ENCODE data around the gene TP53INP2. TPM values are rescaled to one million over a fixed set of nuclear protein-coding genes. Genes with fewer than 3 reads are reported as not detected.
A peak's percentile ranks its signal among the peaks of the same experiment; 100 is the strongest.

The TP53INP2 gene
- total and polyA plus RNA-seq, 2 of the 8 experiments (the other 6 are each of a cell fraction or from before 2014, with no cell fraction given): 2.4 to 4.8 TPM

DNA sequence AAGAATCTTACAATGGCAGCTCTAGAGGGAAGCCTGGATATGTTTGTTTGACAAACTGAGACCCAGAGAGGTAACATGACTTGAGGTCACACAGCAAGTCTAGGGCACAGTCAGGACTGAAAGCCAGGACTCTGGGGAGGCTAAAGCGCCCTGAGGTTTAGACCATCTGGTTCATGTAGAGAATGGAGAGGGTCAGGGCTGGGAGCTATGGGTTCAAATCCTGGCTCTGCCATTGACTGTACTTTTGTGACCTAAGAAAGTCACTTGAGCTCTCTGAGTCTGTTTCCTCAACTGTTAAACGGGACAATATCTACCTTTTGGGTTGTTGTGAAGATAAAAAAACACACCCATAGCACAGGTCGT lies 1.1 kb upstream of the TP53INP2 start:
- H3K36me3 ChIP-seq (ENCODE audit: control insufficient read depth in 2 of 4, insufficient read depth in 4 of 4, low read length in 3 of 4): no peaks in the 10 kb centered on the region
- no peak overlapping the region; a peak in 1 of 7 replicates for H3K9ac ChIP-seq (replicated peaks in 1 of 4; ENCODE audit: extremely low read depth in 1 of 4, low read depth in 3 of 4, low read length in 3 of 4)
- H3K4me1 ChIP-seq (replicated peaks in 1 of 4; ENCODE audit: control insufficient read depth in 3 of 4, insufficient read depth in 4 of 4, low read length in 3 of 4): peaks cover 0 to 9% (median 5%) of the 10 kb centered on the region in 4 experiments; a peak in 4 of 7 replicates
- H3K14ac ChIP-seq (ENCODE audit: insufficient read length): no peak overlapping the region
- WGBS, 2 experiments (ENCODE audit: extremely low coverage in 1 of 2, insufficient coverage in 1 of 2, insufficient read length in 1 of 2, insufficient replicate concordance in 2 of 2, low coverage in 1 of 2, low lambda C conversion rate in 2 of 2, missing lambda C conversion rate in 1 of 2): 63% methylated on average over 3 of the region's 3 CpGs; no CpG with 5 or more reads in 1 of the 2 experiments
- no peaks in the 10 kb centered on the region for H3K79me2 ChIP-seq (ENCODE audit: control insufficient read depth in 1 of 2, insufficient read depth in 2 of 2, low read length in 2 of 2)
- H2BK120ac ChIP-seq (replicated peaks; ENCODE audit: low read depth, low read length): no peak overlapping the region
- no peak overlapping the region for H4K5ac ChIP-seq (ENCODE audit: insufficient read length, low read depth, low read length)
- DNase-seq (ENCODE audit: low read depth in 1 of 2, low spot score in 2 of 2) (no peak), FAIRE-seq (no peak)
- H2BK15ac ChIP-seq (ENCODE audit: low read length): no peak overlapping the region
- TF ChIP-seq JUN (IDR thresholded peaks at IDR 0.05; ENCODE audit: low read depth, low read length) (no peak), POU5F1 (IDR thresholded peaks at IDR 0.05; ENCODE audit: low read depth, low read length) (no peak), ASH2L (IDR thresholded peaks at IDR 0.05; ENCODE audit: low read length) (no peak), TAF7 (optimal IDR thresholded peaks at IDR 0.05; ENCODE audit: borderline replicate concordance, low read depth, low read length) (no peak), PHF8 (conservative IDR thresholded peaks at IDR 0.05; ENCODE audit: low read depth, low read length) (no peak), GABPA (IDR thresholded peaks at IDR 0.05; ENCODE audit: borderline replicate concordance, insufficient read depth, low read length) (no peak), E2F6 (IDR thresholded peaks at IDR 0.05) (no peak), SP2 (IDR thresholded peaks at IDR 0.05; ENCODE audit: low read length) (no peak), FOSL1 (IDR thresholded peaks at IDR 0.05; ENCODE audit: insufficient read depth, low read depth, low read length) (no peak), RNF2 (IDR thresholded peaks at IDR 0.05; ENCODE audit: borderline replicate concordance, low read depth, low read length, missing control alignments, poor library complexity, severe bottlenecking) (no peak)
- no peak overlapping the region for H2BK20ac ChIP-seq (ENCODE audit: low read length)
- H3K9me3 ChIP-seq (ENCODE audit: insufficient read depth in 2 of 2, low read depth in 1 of 2, low read length in 1 of 2): no peaks in the 10 kb centered on the region
- no peak overlapping the region for H3K56ac ChIP-seq (replicated peaks; ENCODE audit: insufficient read length, low read depth, low read length)
- peaks cover 0 to 13% (median 12%) of the 10 kb centered on the region in 4 experiments; a peak in 6 of 7 replicates for H3K27me3 ChIP-seq (replicated peaks in 1 of 4; ENCODE audit: control insufficient read depth in 3 of 4, extremely low read depth in 1 of 4, insufficient read depth in 3 of 4, low read length in 3 of 4)
- H3K4me3 ChIP-seq (ENCODE audit: extremely low read depth in 1 of 4, insufficient read depth in 2 of 4, low read depth in 3 of 4, low read length in 4 of 4): peak overlapping the region; percentile 75 to 90 (median 82); a peak in 6 of 8 replicates
- ChIA-PET CTCF (ENCODE audit: partially characterized antibody) (interaction anchor here (0.6 to 1.2 kb wide), 7 partner anchors 12 to 391 kb away, joined by 3 to 4 read pairs (median 3); no protein-coding TSS in a partner anchor), POLR2A (ENCODE audit: partially characterized antibody) (interaction anchor here (1.2 to 1.7 kb wide), 4 partner anchors 26 to 401 kb away, joined by 3 to 8 read pairs (median 4); partner anchors contain the start of gene PIGU)
- no peaks in the 10 kb centered on the region for H3K79me1 ChIP-seq (ENCODE audit: low read depth, low read length)
- H3K23me2 ChIP-seq (ENCODE audit: low read depth, low read length): peaks cover 3% of the 10 kb centered on the region; the same call in 1 of the 2 replicates
- H4K20me1 ChIP-seq (replicated peaks in 1 of 2; ENCODE audit: control insufficient read depth in 1 of 2, insufficient read depth in 2 of 2, low read length in 2 of 2): peaks cover 0 to 2% of the 10 kb centered on the region in 2 experiments
- H2AK5ac ChIP-seq (ENCODE audit: low read depth, low read length): no peak overlapping the region
- no peak overlapping the region for H3K4ac ChIP-seq (replicated peaks; ENCODE audit: insufficient read length, low read depth, low read length)
- H3K4me2 ChIP-seq (ENCODE audit: insufficient read depth in 1 of 2, low read depth in 2 of 2, low read length in 2 of 2): peak overlapping the region; percentile 96 to 100; a peak in 3 of 4 replicates
- no peak overlapping the region for H3K27ac ChIP-seq (ENCODE audit: low read depth, low read length)
- H2BK5ac ChIP-seq (ENCODE audit: low read depth, low read length): no peak overlapping the region
- H4K8ac ChIP-seq (ENCODE audit: extremely low read depth, insufficient read depth, low read length): no peak overlapping the region; the same call in 1 of the 2 replicates
- H3K23ac ChIP-seq (ENCODE audit: insufficient read length): no peak overlapping the region
- H2AFZ ChIP-seq (ENCODE audit: low read length): no peak overlapping the region
- H3K18ac ChIP-seq (ENCODE audit: extremely low read depth, low read length): peak overlapping the region; percentile 24; the same call in 1 of the 2 replicates
- H4K91ac ChIP-seq (replicated peaks; ENCODE audit: insufficient read length, low read length): no peak overlapping the region
- H2BK12ac ChIP-seq (ENCODE audit: low read depth, low read length): 0 out of 2 replicates have a peak overlapping the region, but pooled peaks have one; percentile 80
